Adipose tissue (tissue), 3 donors: ENCODE results near the gene ASB15. TPM values are rescaled to one million over a fixed set of nuclear protein-coding genes. Genes with fewer than 3 reads are reported as not detected.

ENCODE experiments used
- H3K27ac ChIP-seq: one replicate; pipeline ENCODE4 v1.5.1; 2013; ENCODE audit warnings: low read depth, low read length
- WGBS, 3 donors: extraction: QIAGEN DNeasy Blood & Tissue Kit; methylation state at CpG; one replicate each; pipeline ENCODE4 v1.1.7; 2013; 5-methylcytosine and 5-hydroxymethylcytosine counted together
- polyA plus RNA-seq, 3 donors: library from polyadenylated mRNA; stranded (reverse); fragments of 200-250 nt; gene quantifications; one replicate each; pipeline ENCODE4 v1.2.3, GENCODE V29; 2013
- donor health status: healthy with polysubstance abuse.
- donor health status: Bipolar disorder and iron deficiency.
- donor health status: healthy.

Gene ASB15
- polyA plus RNA-seq, 3 donors = 0.22 TPM; not detected in 2

GRCh38 chr7:123680580-123680979 is 79.0 kb downstream of the ASB15 start:
- H3K27ac ChIP-seq = no peak overlapping the region
- 54 to 89% (median 88%) methylated on average over 3 of the region's 3 CpGs for WGBS, 3 donors

GRCh38 chr7:123681561-123681960 is 79.9 kb downstream of the ASB15 start:
- WGBS, 3 donors = 29 to 69% (median 60%) methylated on average over 2 of the region's 2 CpGs
- no peak overlapping the region for H3K27ac ChIP-seq

- WGBS, 3 donors = 50 to 87% (median 84%) methylated on average over 1 of the region's 1 CpG
These were observed 81.1 kb downstream of the ASB15 start for GRCh38 chr7:123682690-123683089.

GRCh38 chr7:123687161-123687560 is 85.5 kb downstream of the ASB15 start:
- no peak overlapping the region for H3K27ac ChIP-seq
- WGBS, 3 donors = 93 to 98% (median 95%) methylated on average over 2 of the region's 2 CpGs

More at GRCh38 chr7:123682690-123683089, 81.1 kb downstream of the ASB15 start:
- no peak overlapping the region for H3K27ac ChIP-seq

- 90 to 98% (median 95%) methylated on average over 1 of the region's 1 CpG for WGBS, 3 donors
- no peak overlapping the region for H3K27ac ChIP-seq
These were observed 86.1 kb downstream of the ASB15 start for GRCh38 chr7:123687727-123688126.

Other genes with a start within 250 kb of the ASB15 start
- under 1 TPM in 2 of 3 donors, not detected in 1; 0.11 to 0.13 TPM for gene IQUB, start 67.2 kb upstream of the ASB15 start, polyA plus RNA-seq
- 10 to 100 TPM; 27.5 to 93.9 (median 39.6) TPM for gene NDUFA5, start 44.0 kb upstream of the ASB15 start, polyA plus RNA-seq
- 1 to 10 TPM in 1 of 3 donors, under 1 TPM in 1, not detected in 1; 0.03 to 1.2 TPM for gene LMOD2, start 54.0 kb downstream of the ASB15 start, polyA plus RNA-seq
- gene WASL, start 147.2 kb downstream of the ASB15 start, polyA plus RNA-seq = 10 to 100 TPM in 2 of 3 donors, 1 to 10 TPM in 1; 8.6 to 26.0 (median 14.4) TPM
- not detected for gene HYAL4, start 243.3 kb downstream of the ASB15 start, polyA plus RNA-seq